Neural crest cell (in vitro differentiated cells): ENCODE measurements around the gene MMEL1. TPM values are rescaled to one million over a fixed set of nuclear protein-coding genes. Genes with fewer than 3 reads are reported as not detected.

Source experiments
- DNase-seq: peaks from one replicate; pipeline ENCODE4 v3.0.0; 2021; ENCODE audit warnings: low read depth, mixed read lengths, low spot score
- H3K27ac Mint-ChIP-seq: one replicate; pipeline ENCODE4 v1.8.0; 2021; ENCODE audit warnings: mild to moderate bottlenecking, mixed read lengths; ENCODE audit not compliant: unreplicated experiment
- H3K27me3 Mint-ChIP-seq: 2 replicates; pipeline ENCODE4 v1.8.0; 2021; ENCODE audit warnings: low read depth, mild to moderate bottlenecking, mixed read lengths
- H3K36me3 Mint-ChIP-seq: 2 replicates; pipeline ENCODE4 v1.8.0; 2021; ENCODE audit warnings: low read depth, mild to moderate bottlenecking, mixed read lengths
- H3K4me1 Mint-ChIP-seq: 2 replicates; pipeline ENCODE4 v1.8.0; 2021; ENCODE audit warnings: mixed read lengths
- H3K4me3 Mint-ChIP-seq: one replicate; pipeline ENCODE4 v1.8.0; 2021; ENCODE audit warnings: mild to moderate bottlenecking, mixed read lengths
- H3K9me3 Mint-ChIP-seq: 2 replicates; pipeline ENCODE4 v1.8.0; 2021; ENCODE audit warnings: mixed read lengths
- CTCF ChIP-seq: fragments of 200-600 bp; sonication (generic); conservative IDR thresholded peaks from 2 replicates; pipeline ENCODE4 v1.5.0; 2021; ENCODE audit warnings: antibody characterized with exemption, mild to moderate bottlenecking
- total RNA-seq: library from RNA; stranded (reverse); gene quantifications from 2 replicates; pipeline ENCODE4 v1.2.1, GENCODE V29; 2021

Gene MMEL1
- total RNA-seq, 1 donor from 2014 or later: 0.51 TPM

GRCh38 chr1:2586154-2587070 lies 46.4 kb downstream of the MMEL1 start, which contains the start of gene PRXL2B:
Gene PRXL2B (plus strand): TSS chr1:2586777. CDS start chr1:2586886, 109 bp downstream.
- H3K27me3 Mint-ChIP-seq: peaks cover 10% of the 10 kb centered on the region
- no peaks in the 10 kb centered on the region for H3K9me3 Mint-ChIP-seq
- H3K36me3 Mint-ChIP-seq: no peaks in the 10 kb centered on the region
- peak within 1 kb of the TSS; percentile 91 for H3K27ac Mint-ChIP-seq
- H3K4me1 Mint-ChIP-seq: peaks cover 14% of the 10 kb centered on the region
- H3K4me3 Mint-ChIP-seq: peak within 1 kb of the TSS; percentile 94
- DNase-seq: peak; percentile 99
- TF ChIP-seq CTCF: no peak

GRCh38 chr1:2585318-2586092 lies 47.3 kb downstream of the MMEL1 start:
- no peak for TF ChIP-seq CTCF
- Mint-ChIP-seq H3K27me3 (peaks cover 10% of the 10 kb centered on the region), H3K27ac (no peak overlapping the region)

GRCh38 chr1:2584686-2585317 lies 48.0 kb downstream of the MMEL1 start:
- Mint-ChIP-seq H3K4me1 (peaks cover 14% of the 10 kb centered on the region), H3K27ac (no peak overlapping the region), H3K27me3 (peaks cover 10% of the 10 kb centered on the region), H3K36me3 (no peaks in the 10 kb centered on the region), H3K9me3 (no peaks in the 10 kb centered on the region), H3K4me3 (peak overlapping the region; percentile 69)
- TF ChIP-seq CTCF: no peak
- no peak for DNase-seq

More at GRCh38 chr1:2585318-2586092, 47.3 kb downstream of the MMEL1 start:
- Mint-ChIP-seq H3K4me1 (peaks cover 14% of the 10 kb centered on the region), H3K9me3 (no peaks in the 10 kb centered on the region), H3K36me3 (no peaks in the 10 kb centered on the region), H3K4me3 (peak overlapping the region; percentile 94)
- DNase-seq: no peak

GRCh38 chr1:2583871-2584351 lies 48.9 kb downstream of the MMEL1 start:
- no peak for TF ChIP-seq CTCF
- Mint-ChIP-seq H3K4me1 (peaks cover 14% of the 10 kb centered on the region), H3K27me3 (peaks cover 10% of the 10 kb centered on the region), H3K36me3 (no peaks in the 10 kb centered on the region), H3K9me3 (no peaks in the 10 kb centered on the region), H3K27ac (no peak overlapping the region), H3K4me3 (peak overlapping the region; percentile 62)
- no peak for DNase-seq

- no peaks in the 10 kb centered on the region for H3K9me3 Mint-ChIP-seq
- peaks cover 14% of the 10 kb centered on the region for H3K4me1 Mint-ChIP-seq
- TF ChIP-seq CTCF: no peak
- H3K4me3 Mint-ChIP-seq: peak overlapping the region; percentile 62
- DNase-seq: no peak
- no peak overlapping the region for H3K27ac Mint-ChIP-seq
- no peaks in the 10 kb centered on the region for H3K36me3 Mint-ChIP-seq
- peaks cover 10% of the 10 kb centered on the region for H3K27me3 Mint-ChIP-seq
Observed at GRCh38 chr1:2583331-2583791, 49.5 kb downstream of the MMEL1 start.
